G401 (cell line): ENCODE data around the gene OXLD1. TPM values are rescaled to one million over a fixed set of nuclear protein-coding genes. Genes with fewer than 3 reads are reported as not detected.
A peak's percentile ranks its signal among the peaks of the same experiment; 100 is the strongest.
"Not testable (repeated sequence)": the region's sequence is repeated elsewhere in the genome, so short reads cannot be mapped to it uniquely, and the experiment has no call there.

Experiments used
- DNase-seq: peaks from one replicate; pipeline ENCODE4 v3.0.0-alpha.2; 2015; ENCODE audit warnings: low spot score
- in situ Hi-C: cut with HindIII; loops from 2 replicates; pipeline ENCODE4 v1.10.0; 2016; ENCODE audit warnings: low sequenced_read_pairs, mixed read lengths
- total RNA-seq: library from RNA; depleted of rRNA; stranded (reverse); fragments of >200 nt; shearing (Covaris generic); gene quantifications from 2 replicates; pipeline ENCODE4 v1.2.3, GENCODE V29; 2014

Gene OXLD1
- total RNA-seq, 1 experiment from 2014 or later = 81.2 TPM

GRCh38 chr17:81686614-81687013 is 20.2 kb upstream of the OXLD1 start:
- no peak for DNase-seq
- in situ Hi-C loops = no loop called here

GRCh38 chr17:81685108-81685507 is 18.7 kb upstream of the OXLD1 start:
- in situ Hi-C loops = no loop called here
- no peak for DNase-seq

GRCh38 chr17:81684442-81684911 is 18.1 kb upstream of the OXLD1 start:
- in situ Hi-C loops = no loop called here
- DNase-seq = no peak

- DNase-seq = peak; percentile 98
- in situ Hi-C loops = no loop called here
These were observed 17.4 kb upstream of the OXLD1 start, which contains the start of the genes ARL16 and HGS for GRCh38 chr17:81683584-81684441. ARL16 (minus strand) TSS chr17:81683797; CDS start chr17:81683753, 44 bp downstream. HGS (plus strand) TSS chr17:81684011; CDS start chr17:81684067, 56 bp downstream.

GRCh38 chr17:81683208-81683583 is 16.8 kb upstream of the OXLD1 start:
- no peak for DNase-seq
- in situ Hi-C loops = no loop called here

- DNase-seq = no peak
- in situ Hi-C loops = no loop called here
These were observed 16.3 kb upstream of the OXLD1 start for GRCh38 chr17:81682565-81683207.

GRCh38 chr17:81681672-81682071 is 15.3 kb upstream of the OXLD1 start:
- no peak for DNase-seq
- in situ Hi-C loops = no loop called here

GRCh38 chr17:81680150-81680549 is 13.7 kb upstream of the OXLD1 start:
- no peak for DNase-seq
- in situ Hi-C loops = no loop called here

GRCh38 chr17:81676906-81677305 is 10.5 kb upstream of the OXLD1 start:
- peak; percentile 36 for DNase-seq
- in situ Hi-C loops = no loop called here

GRCh38 chr17:81675515-81676221 is 9.3 kb upstream of the OXLD1 start:
- peak; percentile 72 for DNase-seq
- in situ Hi-C loops = not testable (repeated sequence)

- no peak for DNase-seq
- in situ Hi-C loops = no loop called here
These were observed 7.3 kb upstream of the OXLD1 start for GRCh38 chr17:81673561-81674258.

- no peak for DNase-seq
- in situ Hi-C loops = no loop called here
These were observed 6.5 kb upstream of the OXLD1 start for GRCh38 chr17:81672954-81673353.

GRCh38 chr17:81672504-81672903 is 6.1 kb upstream of the OXLD1 start:
- DNase-seq = no peak
- in situ Hi-C loops = no loop called here

- in situ Hi-C loops = no loop called here
- DNase-seq = no peak
These were observed 1.3 kb upstream of the OXLD1 start for GRCh38 chr17:81667754-81668153.

- DNase-seq = no peak
- in situ Hi-C loops = no loop called here
These were observed 388 bp downstream of the OXLD1 start for GRCh38 chr17:81666092-81666341.

GRCh38 chr17:81665205-81666091 is 957 bp downstream of the OXLD1 start:
- DNase-seq = peak; percentile 17
- in situ Hi-C loops = no loop called here

GRCh38 chr17:81664051-81664470 is 2.3 kb downstream of the OXLD1 start:
- DNase-seq = no peak

GRCh38 chr17:81662002-81662401 is 4.4 kb downstream of the OXLD1 start:
- DNase-seq = no peak
- in situ Hi-C loops = no loop called here

More at GRCh38 chr17:81664051-81664470, 2.3 kb downstream of the OXLD1 start:
- in situ Hi-C loops = no loop called here
